A549 (cell line): ENCODE results near the gene GABBR2. TPM values are rescaled to one million over a fixed set of nuclear protein-coding genes. Genes with fewer than 3 reads are reported as not detected.

ENCODE experiments used
- ATAC-seq, 2 experiments: fragments of 200-7000 bp in 1 of 2; fragments of >200 bp in 1 of 2; cut with Nextera tagmentation in 1 of 2; cut with Tn5 transposase in 1 of 2; 3 replicates each; pipeline versions ENCODE4 v1.8.0 to v1.9.1; 2018 to 2020; ENCODE audit warnings: mild to moderate bottlenecking in 1 of 2, moderate library complexity in 1 of 2
- CTCF ChIA-PET: fragments of 300-600 bp; sonication (Branson Sonifier 250); formaldehyde crosslinking; extraction: SDS; loops from one replicate; lab custom pipeline; 2021; ENCODE audit warnings: antibody characterized with exemption, inconsistent platforms; lab: Yijun Ruan, JAX
- POLR2A ChIA-PET: fragments of 350-600 bp; formaldehyde crosslinking; extraction: SDS; loops from one replicate; lab custom pipeline; 2021; ENCODE audit warnings: antibody characterized with exemption, inconsistent platforms; lab: Yijun Ruan, JAX
- DNase-seq, 2 experiments: peaks; one replicate each; pipeline versions ENCODE4 v3.0.0 to v3.0.0-alpha.2; 2011 to 2016; ENCODE audit warnings: low read depth in 1 of 2, low spot score in 1 of 2
- FAIRE-seq: peaks from 2 replicates; lab custom pipeline; 2011; peaks lifted over from hg19 to GRCh38; lab: Jason Lieb, UNC
- H3K27ac ChIP-seq, 2 experiments: fragments of >200 bp; sonication (Bioruptor Twin); formaldehyde crosslinking; 3 replicates each; pipeline ENCODE4 v1.5.1; 2016 to 2017
- H3K4me1 ChIP-seq: fragments of >200 bp; sonication (Bioruptor Twin); formaldehyde crosslinking; 3 replicates; pipeline ENCODE4 v1.6.1; 2016
- H3K4me2 ChIP-seq: fragments of >200 bp; sonication (Bioruptor Twin); formaldehyde crosslinking; 3 replicates; pipeline ENCODE4 v1.6.1; 2016
- H3K4me3 ChIP-seq: fragments of >200 bp; sonication (Bioruptor Twin); formaldehyde crosslinking; 3 replicates; pipeline ENCODE4 v1.5.1; 2016
- H3K9me3 ChIP-seq: fragments of >200 bp; sonication (Bioruptor Twin); formaldehyde crosslinking; 3 replicates; pipeline ENCODE4 v1.6.1; 2016
- CBX2 ChIP-seq: fragments of 200-600 bp; sonication (generic); IDR thresholded peaks from 2 replicates; pipeline ENCODE4 v1.6.1; 2016; ENCODE audit warnings: low read depth, mild to moderate bottlenecking, borderline replicate concordance
- CBX8 ChIP-seq: fragments of 200-600 bp; sonication (generic); IDR thresholded peaks from 2 replicates; pipeline ENCODE4 v1.6.1; 2016
- FOSL2 ChIP-seq, 2 experiments: fragments of 450-650 bp in 1 of 2; fragments of >200 bp in 1 of 2; sonication (Bioruptor Twin) in 1 of 2; formaldehyde crosslinking; IDR thresholded peaks; 2 replicates each; pipeline versions ENCODE4 v1.5.0 to v1.6.1; 2016 to 2020; ENCODE audit warnings: mild to moderate bottlenecking in 1 of 2, moderate library complexity in 1 of 2
- HES2 ChIP-seq: fragments of >200 bp; sonication (Bioruptor Twin); formaldehyde crosslinking; IDR thresholded peaks from 2 replicates; pipeline ENCODE4 v1.6.1; 2016
- HMGXB4 ChIP-seq: fragments of 250-450 bp; sonication (Bioruptor Pico); IDR thresholded peaks from 2 replicates; pipeline ENCODE4 v1.5.0; 2021; ENCODE audit warnings: mild to moderate bottlenecking, moderate library complexity, borderline replicate concordance
- HOXA7 ChIP-seq: fragments of 250-450 bp; sonication (Bioruptor Pico); IDR thresholded peaks from 2 replicates; pipeline ENCODE4 v1.5.0; 2020; ENCODE audit warnings: mild to moderate bottlenecking, moderate library complexity
- KDM5A ChIP-seq: fragments of 200-600 bp; sonication (generic); IDR thresholded peaks from 2 replicates; pipeline ENCODE4 v1.6.1; 2016; ENCODE audit warnings: antibody characterized with exemption, mild to moderate bottlenecking
- MAFK ChIP-seq: fragments of 450-650 bp; IDR thresholded peaks from 2 replicates; pipeline ENCODE4 v1.6.1; 2014; ENCODE audit not compliant: partially characterized antibody
- MAX ChIP-seq: IDR thresholded peaks from 2 replicates; pipeline ENCODE4 v1.6.1; 2012
- MAZ ChIP-seq: fragments of 150-350 bp; IDR thresholded peaks from 2 replicates; pipeline ENCODE4 v1.6.1; 2014; ENCODE audit warnings: antibody characterized with exemption, low read depth, low read length, borderline replicate concordance
- MYC ChIP-seq: IDR thresholded peaks from 2 replicates; pipeline ENCODE4 v1.6.1; 2012; ENCODE audit warnings: mild to moderate bottlenecking, inconsistent platforms, low read length, improper control_type of control experiment, borderline replicate concordance
- NFE2L2 ChIP-seq: fragments of 150-350 bp; conservative IDR thresholded peaks from 2 replicates; pipeline ENCODE4 v1.6.1; 2014; ENCODE audit warnings: low read length
- PBX3 ChIP-seq: IDR thresholded peaks from 2 replicates; pipeline ENCODE4 v1.6.1; 2012
- RAD21 ChIP-seq, 2 experiments: fragments of >200 bp in 1 of 2; sonication (Bioruptor Twin) in 1 of 2; formaldehyde crosslinking in 1 of 2; IDR thresholded peaks in 1 of 2; conservative IDR thresholded peaks in 1 of 2; 2 replicates in 1 of 2; 3 replicates in 1 of 2; pipeline ENCODE4 v1.6.1; 2012 to 2018; ENCODE audit warnings: inconsistent platforms in 1 of 2
- RARB ChIP-seq: fragments of 250-450 bp; sonication (Bioruptor Pico); IDR thresholded peaks from 2 replicates; pipeline ENCODE4 v1.8.0; 2021; ENCODE audit warnings: mild to moderate bottlenecking, moderate library complexity
- RCOR1 ChIP-seq: fragments of 150-350 bp; IDR thresholded peaks from 2 replicates; pipeline ENCODE4 v1.6.1; 2014; ENCODE audit warnings: antibody characterized with exemption, low read length, low read depth
- RNF2 ChIP-seq: fragments of 200-600 bp; sonication (generic); IDR thresholded peaks from 2 replicates; pipeline ENCODE4 v1.6.1; 2016; ENCODE audit warnings: low read depth, mild to moderate bottlenecking, antibody characterized with exemption, moderate library complexity, borderline replicate concordance
- USF2 ChIP-seq: fragments of 450-650 bp; IDR thresholded peaks from 2 replicates; pipeline ENCODE4 v1.6.1; 2014; ENCODE audit warnings: antibody characterized with exemption
- ZSCAN20 ChIP-seq: fragments of 250-450 bp; sonication (Bioruptor Pico); IDR thresholded peaks from 2 replicates; pipeline ENCODE4 v1.8.0; 2022; ENCODE audit warnings: mild to moderate bottlenecking, moderate library complexity
- WGBS: methylation state at CpG from one replicate; pipeline ENCODE4 v1.1.6; 2017; ENCODE audit errors: missing lambda C conversion rate; 5-methylcytosine and 5-hydroxymethylcytosine counted together
- polyA plus RNA-seq, 4 experiments: library from polyadenylated mRNA; depleted of rRNA in 3 of 4; stranded (reverse); fragments of >200 nt; fragmentation: RNase III in 1 of 4; extraction: RNeasy Plus Mini Kit Qiagen cat#74134 plus additional on column Dnase treatment in 1 of 4; gene quantifications; 2 replicates in 3 of 4; 3 replicates in 1 of 4; pipeline ENCODE4 v1.2.3, GENCODE V29; 2011 to 2017

Gene GABBR2
- polyA plus RNA-seq, 2 of the 4 experiments (the other 2 are of a cell fraction), result 0.08 to 0.57 TPM

- TF ChIP-seq FOSL2 (IDR thresholded peaks at IDR 0.05), result no peak
- no peak for TF ChIP-seq FOSL2 (CRISPR knock-in tag; IDR thresholded peaks at IDR 0.05)
- no peak for TF ChIP-seq RARB (CRISPR knock-in tag)
- no peak for TF ChIP-seq RAD21 (conservative IDR thresholded peaks at IDR 0.05 in 1 of 2, IDR thresholded peaks at IDR 0.05 in 1 of 2)
- no peak for TF ChIP-seq USF2
These were observed 307.4 kb downstream of the GABBR2 start (continued) for GRCh38 chr9:98401140-98402018.

- H3K27ac ChIP-seq, result no peak overlapping the region
- ChIA-PET CTCF (interaction anchor here (0.7 kb wide), 1 partner anchor 16 kb away, joined by 3 read pairs; no protein-coding TSS in a partner anchor), POLR2A (no interaction called here)
- TF ChIP-seq CBX8 (no peak), NFE2L2 (no peak), MAFK (peak; percentile 79), CBX2 (no peak), MAZ (no peak)
- FAIRE-seq (no peak), ATAC-seq (no peak), DNase-seq (no peak)
- no peak overlapping the region for H3K4me2 ChIP-seq
- 53% methylated on average over 8 of the region's 8 CpGs for WGBS
- H3K9me3 ChIP-seq, result no peaks in the 10 kb centered on the region
- H3K4me1 ChIP-seq, result no peaks in the 10 kb centered on the region
- H3K4me3 ChIP-seq, result no peak overlapping the region
These were observed 308.6 kb downstream of the GABBR2 start for GRCh38 chr9:98399950-98400683.

- no peak overlapping the region for H3K27ac ChIP-seq
- WGBS, result 31% methylated on average over 8 of the region's 8 CpGs
- ATAC-seq (no peak), DNase-seq (no peak), FAIRE-seq (no peak)
- H3K4me3 ChIP-seq, result no peak overlapping the region
- CTCF ChIA-PET, result interaction anchor here (0.6 kb wide), 1 partner anchor 318 kb away, joined by 4 read pairs; no protein-coding TSS in a partner anchor
- POLR2A ChIA-PET, result no interaction called here
- no peaks in the 10 kb centered on the region for H3K9me3 ChIP-seq
- no peaks in the 10 kb centered on the region for H3K4me1 ChIP-seq
- no peak overlapping the region for H3K4me2 ChIP-seq
- TF ChIP-seq ZSCAN20 (no peak), RCOR1 (no peak), PBX3 (no peak), MAZ (no peak), MAFK (no peak), MYC (no peak), KDM5A (no peak), HMGXB4 (CRISPR knock-in tag) (no peak), HES2 (no peak), HOXA7 (CRISPR knock-in tag) (no peak), MAX (no peak), RNF2 (no peak)
These were observed 312.1 kb downstream of the GABBR2 start for GRCh38 chr9:98396656-98397055.
